Measurements from ENCODE around the gene PCSK4.
"Not testable (repeated sequence)": the region's sequence is repeated elsewhere in the genome, so short reads cannot be mapped to it uniquely, and the experiment has no call there.

PCSK4 gene

DNA sequence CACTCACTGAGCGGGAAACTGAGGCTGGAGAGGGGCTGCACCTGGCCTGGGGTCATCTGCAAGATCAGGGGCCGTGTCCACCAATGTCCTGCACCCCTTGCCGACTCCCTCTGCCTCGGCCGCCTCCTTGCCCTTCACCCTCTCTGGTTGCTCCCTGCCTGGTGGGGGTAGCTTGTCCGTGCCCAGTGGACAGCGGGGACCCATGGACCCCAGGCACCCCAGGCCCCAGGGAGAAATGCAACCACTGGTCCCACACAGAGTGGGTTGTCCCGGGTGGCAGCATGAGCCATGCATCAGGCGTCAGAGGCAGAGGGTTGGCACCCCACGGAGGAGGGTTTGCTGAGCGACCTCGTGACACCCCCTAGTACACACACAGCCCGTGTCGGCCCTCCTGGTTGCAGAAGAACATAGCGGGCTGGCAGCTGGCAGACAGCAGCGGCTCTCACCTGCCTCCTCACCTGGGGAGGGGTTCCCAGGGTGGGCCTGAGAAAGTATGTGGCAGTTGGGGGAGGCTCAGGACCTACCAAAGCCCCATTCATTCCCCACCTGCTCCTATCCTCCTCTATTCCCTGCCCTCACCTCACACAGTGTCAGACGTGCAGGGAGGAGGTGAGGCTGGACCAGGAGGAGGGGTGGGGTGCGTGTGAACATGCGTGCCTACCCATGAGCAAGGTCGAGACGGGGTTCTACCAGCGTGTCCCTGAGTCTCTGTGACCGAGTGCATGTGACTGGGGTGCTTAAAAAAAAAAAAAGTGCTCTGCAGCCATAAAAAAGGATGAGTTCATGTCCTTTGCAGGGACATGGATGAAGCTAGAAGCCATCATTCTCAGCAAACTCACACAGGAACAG is 14.0 kb upstream of the PCSK4 start:
- no peak for DNase-seq

DNA sequence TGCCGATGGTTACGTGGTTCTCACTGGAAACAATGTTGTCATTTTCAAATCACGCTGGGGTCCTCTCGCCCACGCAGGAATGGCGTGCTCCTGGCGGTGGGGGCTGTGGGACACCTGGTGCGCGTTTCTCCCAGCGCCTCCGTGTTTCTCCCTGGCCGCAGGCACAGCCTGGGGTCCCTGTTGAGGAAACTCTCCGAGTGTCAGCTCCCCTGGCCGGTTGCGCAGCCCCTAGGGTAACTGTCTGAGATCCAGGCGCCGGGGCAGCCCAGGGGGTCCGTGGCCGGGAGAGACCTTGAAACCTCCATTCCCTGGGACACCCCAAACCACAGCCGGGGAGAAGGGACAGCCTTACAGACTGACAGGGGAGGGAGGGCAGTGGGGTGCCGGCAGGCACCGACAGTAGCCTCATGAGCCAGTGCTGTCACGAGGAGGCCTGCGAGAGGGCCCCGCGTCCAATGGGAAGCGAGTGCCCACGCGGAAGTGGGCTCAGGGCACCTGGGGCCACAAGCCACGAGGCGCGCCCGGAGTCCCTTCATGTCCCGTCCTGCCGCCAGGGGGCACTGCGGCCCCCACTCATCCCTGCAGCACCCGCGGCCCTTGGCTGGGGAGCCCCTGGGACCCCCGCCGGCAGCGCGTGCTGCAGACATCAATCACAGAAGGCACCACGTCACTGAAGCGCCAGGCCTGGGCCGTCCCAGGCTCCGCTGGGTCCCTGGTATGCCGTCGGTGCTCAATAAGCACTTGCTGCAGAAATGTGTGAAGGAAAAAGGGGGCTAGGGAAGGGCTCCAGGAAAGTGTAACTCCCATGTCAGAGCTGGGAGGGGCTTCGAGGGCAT is 13.2 kb upstream of the PCSK4 start:
- DNase-seq: peak; percentile 62

DNA sequence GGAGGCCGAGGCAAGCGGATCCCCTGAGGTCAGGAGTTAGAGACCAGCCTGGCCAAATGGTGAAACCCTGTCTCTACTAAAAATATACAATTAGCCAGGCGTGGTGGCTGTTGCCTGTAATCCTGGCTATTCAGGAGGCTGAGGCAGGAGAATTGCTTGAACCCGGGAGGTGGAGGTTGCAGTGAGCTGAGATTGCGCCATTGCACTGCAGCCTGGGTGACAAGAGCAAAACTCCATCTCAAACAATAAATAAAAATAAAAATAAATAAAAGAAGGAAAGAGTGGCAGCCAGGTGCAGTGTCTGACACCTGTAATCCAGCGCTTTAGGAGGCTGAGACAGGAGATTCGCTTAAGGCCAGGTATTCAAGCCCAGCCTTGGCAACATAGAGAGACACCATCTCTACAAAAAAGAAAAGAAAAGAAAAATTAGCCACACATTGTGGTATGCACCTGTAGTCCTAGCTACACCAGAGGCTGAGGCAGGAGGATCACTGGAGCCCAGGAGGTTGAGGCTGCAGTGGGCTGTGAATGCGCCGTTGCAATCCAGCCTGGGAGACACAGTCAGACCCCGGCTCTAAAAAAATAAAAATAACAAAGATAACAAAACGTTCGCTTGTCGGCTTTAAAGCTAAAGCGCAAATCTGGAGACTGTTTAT is 12.4 kb upstream of the PCSK4 start:
- DNase-seq: no peak

DNA sequence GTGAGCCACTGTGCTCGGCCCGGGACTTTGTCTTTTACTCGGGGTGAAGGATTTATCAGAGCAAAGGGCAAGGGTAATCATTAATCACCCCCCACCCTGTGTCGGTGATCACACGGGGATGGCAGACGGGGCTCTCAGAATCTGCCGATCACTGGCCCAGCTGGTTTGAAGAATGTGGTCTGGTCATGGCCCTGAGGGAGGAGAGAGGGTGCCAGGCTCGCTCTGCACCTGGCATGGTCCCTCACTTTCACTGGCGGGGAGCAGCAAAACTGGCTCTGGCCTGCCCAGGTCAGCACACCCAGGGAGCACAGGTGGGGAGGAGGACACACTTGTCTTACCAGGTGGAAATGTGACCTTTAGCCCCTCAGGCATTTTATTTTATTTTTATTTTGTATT is 11.0 kb upstream of the PCSK4 start:
- no peak for DNase-seq

DNA sequence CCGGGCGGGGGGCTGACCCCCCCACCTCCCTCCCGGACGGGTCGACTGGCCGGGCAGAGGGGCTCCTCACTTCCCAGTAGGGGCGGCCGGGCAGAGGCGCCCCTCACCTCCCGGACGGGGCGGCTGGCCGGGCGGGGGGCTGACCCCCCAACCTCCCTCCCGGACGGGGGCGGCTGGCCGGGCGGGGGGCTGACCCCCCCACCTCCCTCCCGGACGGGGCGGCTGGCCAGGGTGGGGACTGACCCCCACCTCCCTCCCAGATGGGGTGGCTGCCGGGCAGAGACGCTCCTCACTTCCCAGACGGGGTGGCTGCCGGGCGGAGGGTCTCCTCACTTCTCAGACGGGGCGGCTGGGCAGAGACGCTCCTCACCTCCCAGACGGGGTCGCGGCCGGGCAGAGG is 9.1 kb upstream of the PCSK4 start:
- DNase-seq: not testable (repeated sequence)

DNA sequence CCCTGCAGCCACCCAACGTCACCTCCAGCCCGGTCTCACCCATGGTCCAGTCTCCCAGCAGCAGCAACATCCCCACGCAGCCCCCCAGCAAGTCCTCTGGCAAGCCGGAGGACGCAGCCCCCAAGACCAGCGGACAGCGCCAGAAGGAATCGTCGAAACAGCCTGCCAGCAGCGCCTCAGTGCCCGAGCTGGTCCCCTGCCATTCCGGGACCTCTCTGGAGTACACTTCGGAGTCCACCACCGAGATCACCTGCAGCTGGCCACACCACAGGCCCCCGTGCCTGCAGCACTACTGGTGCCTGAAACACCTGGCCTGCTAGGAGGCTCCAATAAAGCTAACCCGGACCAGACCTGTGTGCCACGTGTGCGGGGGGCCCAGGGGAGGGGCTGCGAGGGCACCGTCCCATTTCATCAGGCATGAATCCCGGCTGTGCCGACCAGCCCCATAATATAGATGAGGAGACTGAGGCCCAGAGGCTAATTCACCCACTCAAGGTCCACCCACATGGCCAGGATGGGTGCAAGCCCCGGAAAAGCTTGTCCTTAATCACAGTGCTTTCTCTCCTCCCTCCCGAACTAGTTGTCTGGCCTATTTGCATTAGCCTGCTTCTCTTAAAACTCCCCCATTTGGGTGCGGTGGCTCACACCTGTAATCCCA is 7.6 kb upstream of the PCSK4 start:
- DNase-seq: no peak

DNA sequence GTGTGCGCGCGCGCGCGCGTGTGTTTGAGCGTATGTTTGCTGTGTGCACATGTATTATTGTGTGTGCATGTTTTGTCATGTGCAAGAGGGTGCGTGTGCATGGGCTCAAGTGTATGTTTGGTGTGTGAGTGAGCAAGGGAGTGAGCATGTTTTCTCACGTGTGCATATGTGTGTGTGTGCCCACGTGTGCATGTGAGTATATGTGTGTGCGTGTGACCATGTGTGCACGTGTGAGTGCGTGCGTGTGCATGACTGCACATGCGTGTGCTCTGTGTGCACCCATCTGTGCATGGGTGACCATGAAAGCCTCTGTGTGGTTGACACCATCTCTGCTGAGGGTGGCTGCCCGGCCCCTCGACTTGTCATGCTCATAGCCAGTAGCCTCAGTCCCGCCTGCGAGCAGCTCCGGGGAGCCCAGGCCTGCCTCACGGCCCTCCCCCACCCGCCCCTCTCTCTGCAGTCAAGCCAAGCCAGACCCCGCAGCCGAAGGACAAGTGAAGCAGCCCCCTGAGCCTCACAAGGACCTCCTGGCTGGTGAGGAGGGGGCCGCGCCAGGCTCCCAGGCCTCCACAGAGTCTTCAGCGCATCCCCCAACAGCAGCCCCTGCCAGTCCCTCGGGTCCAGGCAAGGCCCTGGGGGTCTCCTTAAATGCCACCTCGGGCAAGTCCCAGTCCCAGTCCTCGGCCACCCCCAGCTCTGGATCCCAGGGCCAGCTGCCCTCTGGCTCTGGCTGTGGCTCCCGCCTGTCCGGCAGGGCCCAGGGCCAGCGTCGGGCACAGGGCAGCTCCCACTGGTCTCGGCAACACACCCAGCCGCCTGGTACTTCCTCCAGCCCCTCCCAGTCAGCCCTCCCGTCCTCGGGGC is 6.8 kb upstream of the PCSK4 start:
- no peak for DNase-seq

DNA sequence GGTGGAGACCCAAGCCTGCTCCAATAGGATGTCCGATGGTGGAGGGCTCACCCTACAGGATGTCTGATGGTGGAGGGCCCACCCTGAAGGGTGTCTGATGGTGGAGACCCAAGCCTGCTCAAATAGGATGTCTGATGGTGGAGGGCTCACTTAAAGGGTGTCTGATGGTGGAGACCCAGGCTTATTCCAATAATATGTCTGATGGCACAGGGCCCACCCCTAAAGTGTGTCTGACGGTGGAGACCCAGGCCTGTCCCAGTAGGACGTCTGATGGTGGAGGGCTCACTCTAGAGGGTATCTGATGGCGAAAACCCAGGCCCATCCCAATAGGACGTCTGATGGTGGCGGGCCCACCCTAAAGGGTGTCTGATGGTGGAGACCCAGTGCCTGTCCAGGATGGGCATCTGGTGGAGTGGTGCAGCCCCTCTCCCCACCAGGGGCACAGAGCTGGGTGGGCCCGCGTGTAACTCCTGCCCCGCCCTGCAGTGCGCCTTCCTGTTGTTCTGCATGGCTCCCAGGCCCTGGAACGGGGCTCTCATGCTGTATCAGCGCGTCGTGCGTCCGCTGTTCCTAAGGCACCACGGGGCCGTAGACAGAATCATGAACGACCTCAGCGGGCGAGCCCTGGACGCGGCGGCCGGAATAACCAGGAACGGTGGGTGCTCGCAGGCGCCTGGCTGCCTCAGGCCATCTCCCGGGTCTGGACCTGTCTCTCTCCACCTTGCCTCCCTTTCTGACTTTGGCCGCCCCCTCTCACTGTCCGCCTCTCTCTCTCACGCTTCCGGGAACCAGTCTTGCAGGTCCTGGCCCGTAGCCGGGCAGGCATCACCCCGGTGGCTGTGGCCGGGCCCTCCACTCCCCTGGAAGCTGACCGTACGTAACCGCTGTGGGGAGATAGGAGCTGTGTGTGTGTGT is 5.9 kb upstream of the PCSK4 start:
- DNase-seq: no peak

DNA sequence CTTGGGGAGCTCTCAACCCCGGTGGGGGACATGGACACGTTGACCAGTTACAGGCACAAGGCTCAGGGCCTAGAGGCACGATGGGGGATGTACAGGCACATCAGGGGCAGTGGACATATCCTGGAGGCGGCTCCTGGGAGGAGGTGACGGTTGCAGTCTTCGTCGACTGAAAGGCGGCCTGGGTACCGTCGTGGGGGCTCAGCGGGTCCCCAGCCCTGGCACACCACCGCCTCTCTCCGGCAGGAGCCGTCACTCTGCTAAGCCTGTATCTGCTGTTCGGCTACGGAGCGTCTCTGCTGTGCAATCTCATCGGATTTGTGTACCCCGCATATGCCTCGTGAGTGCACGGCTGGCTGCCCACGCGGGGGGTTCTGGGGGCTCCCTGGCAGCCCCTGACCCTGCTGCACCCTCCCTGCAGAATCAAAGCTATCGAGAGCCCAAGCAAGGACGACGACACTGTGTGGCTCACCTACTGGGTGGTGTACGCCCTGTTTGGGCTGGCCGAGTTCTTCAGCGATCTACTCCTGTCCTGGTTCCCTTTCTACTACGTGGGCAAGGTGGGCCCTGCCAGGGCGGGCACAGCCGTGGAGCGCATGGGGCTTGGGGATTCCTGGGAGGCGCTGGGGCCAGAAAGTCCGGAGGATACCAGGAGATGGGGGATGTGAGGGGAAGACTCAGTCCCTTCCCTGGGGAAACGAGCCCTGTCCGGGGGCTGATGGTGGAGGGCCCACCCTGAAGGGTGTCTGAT is 5.1 kb upstream of the PCSK4 start:
- no peak for DNase-seq

DNA sequence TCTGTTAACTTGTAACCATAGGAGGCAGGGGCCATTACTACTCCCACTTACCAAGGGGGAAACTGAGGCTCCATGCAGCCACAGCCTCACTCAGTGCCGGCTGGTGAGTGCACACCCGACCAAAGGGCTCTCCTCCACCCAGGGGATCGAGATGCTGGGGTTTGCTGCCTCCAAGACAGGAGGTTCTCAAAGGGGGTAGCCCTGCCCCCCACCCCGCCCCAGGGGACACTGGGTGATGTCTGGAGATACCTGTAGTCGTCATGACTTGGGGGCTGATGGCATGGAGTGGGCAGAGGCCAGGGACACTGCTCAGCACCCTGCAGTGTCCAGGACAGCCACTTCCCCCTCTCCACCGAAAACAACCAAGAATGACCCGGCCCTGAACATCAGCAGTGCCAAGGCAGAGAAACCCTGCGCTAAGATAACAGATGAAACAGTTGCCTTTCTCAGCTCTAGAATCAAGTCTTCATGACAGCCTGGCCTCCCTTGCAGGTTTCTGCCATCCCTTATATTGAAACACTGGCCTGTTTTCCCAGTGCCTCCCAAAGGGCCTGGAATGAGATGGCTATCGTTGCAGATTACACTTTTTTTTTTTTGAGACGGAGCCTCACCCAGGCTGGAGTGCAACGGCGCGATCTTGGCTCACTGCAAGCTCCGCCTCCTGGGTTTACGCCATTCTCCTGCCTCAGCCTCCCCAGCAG is 4.1 kb upstream of the PCSK4 start:
- no peak for DNase-seq

DNA sequence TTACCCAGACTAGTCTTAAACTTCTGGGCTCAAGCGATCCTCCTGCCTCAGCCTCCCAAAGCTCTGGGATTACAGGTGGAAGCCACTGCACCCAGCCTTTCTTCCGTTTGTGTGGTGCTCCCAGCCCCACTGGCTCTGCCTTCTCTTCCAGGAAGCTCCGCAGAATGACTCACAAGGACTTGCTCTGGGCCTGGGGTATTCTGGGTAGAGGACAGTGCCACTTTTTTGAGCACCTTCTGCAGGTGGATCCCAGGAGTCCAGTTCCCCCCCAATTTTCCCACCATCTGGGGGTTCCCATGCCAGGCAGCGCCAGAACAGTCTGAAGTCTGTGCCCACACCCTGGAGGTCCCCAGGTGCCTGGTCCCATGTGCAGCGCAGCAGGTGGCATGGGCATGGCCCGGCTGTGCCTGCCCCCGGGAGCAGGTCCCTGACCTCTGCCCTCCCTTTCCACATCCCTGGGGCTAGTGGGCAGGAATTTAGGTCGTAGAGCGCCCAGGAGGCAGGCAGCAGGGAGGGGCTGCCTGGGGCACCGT is 2.4 kb upstream of the PCSK4 start:
- no peak for DNase-seq

DNA sequence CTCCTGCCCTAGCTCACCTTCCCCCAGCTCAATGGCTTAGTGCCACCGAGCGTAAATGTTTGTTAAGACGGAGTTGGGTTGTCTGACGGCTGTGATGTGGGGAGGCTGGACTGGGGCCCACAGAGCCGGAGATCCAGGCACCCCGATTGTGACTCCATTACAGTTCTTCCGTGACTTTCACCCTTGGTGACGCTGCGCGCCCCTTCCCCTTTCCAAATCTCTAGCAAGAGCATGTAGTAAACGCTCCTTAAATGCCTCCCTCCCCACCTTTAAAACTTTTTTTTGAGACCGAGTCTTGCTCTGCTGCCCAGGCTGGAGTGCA is 1.7 kb upstream of the PCSK4 start:
- no peak for DNase-seq

DNA sequence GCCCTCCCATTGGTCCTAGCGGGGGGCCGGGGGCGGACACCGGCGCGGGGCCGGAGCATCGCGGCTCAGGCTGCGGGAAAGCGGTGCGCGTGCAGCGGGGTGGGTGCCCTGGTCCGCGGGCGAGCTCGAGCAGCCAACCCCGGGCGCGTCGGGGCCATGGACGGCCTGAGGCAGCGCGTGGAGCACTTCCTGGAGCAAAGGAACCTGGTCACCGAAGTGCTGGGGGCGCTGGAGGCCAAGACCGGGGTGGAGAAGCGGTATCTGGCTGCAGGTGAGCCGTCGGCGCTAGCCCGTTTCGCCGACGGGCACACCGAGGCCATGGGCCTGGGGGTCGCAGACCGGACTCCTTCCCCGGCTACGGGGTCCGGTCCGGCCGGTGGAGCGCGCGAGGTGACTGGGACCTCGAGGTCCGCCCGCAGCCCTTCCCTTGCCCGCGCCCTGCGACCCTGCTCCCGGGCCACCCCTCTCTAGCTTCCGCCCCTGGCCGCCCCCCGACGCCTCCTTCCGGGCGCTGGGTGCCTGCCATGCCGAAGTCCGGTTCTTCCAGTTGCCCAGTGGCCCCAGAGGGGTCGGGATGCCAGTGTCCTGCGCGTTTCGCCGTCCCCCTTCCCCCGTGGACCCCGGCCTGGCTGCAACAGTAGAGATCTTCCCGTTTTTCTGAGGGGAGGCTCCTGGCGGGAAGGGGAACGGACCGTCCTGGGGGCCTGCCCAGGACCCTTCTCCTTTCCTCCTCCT is 1.1 kb upstream of the PCSK4 start, which contains the start of gene REEP6:
Gene REEP6 (plus strand): TSS at position 68 of the 735 bp plus-strand sequence. CDS start 89 bp downstream, at position 157.
- DNase-seq: no peak

DNA sequence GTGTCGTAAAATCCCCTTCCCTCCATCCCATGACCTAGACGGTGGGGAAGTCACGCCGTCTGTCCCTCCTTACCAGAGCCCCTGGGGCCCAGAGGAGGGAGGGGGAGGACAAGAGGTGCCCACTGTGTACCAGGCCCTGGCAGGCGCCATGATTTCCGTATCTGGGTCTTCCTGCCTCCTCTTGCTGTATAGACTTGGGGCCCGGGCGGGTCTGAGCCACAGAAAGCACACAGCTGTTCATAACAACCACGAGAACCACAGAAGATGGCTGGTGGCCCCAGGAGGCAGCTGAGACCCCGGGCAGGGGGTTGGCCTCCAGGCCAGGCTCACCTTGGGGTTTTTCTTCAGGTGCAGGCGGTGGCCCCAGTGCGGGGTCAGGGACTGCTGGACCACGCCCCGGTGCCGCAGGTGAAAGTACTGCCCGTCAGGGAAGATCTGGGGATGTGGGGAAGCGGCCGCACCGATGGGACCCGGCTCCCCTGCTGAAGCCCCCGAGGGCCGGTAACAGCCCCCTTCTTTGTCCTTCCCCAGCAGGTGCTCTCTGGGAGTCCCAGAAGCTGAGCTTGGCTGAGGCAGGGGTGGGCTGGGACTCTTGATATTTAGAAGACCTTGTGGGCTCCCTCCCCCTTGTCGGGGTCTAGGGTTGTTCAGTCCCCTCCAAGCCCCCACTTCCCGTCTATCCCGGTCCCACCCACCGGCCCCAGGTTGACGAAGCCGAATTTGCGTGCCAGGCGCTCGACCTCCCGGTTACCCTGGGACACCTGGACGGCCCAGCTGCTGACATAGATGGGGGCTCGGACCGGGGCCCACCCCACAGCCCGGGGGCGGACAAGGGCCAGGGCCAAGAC is 463 bp downstream of the PCSK4 start:
- DNase-seq: no peak

DNA sequence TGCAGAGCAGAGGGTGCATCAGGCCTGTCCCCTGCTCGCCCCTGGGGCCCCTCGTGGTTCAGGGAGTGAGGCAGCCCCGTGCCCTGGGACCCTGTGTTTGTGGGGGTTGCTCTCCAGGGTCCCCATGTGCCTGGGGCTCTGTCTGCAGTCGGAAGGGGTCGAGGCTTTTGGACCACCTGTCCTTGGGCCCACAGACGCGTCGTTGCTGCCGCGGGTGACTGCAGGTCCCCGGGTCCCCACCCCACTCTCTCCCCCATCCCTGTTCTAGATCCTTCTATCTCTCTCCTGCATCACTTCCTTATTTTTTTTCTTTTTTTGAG is 1.9 kb downstream of the PCSK4 start:
- no peak for DNase-seq

DNA sequence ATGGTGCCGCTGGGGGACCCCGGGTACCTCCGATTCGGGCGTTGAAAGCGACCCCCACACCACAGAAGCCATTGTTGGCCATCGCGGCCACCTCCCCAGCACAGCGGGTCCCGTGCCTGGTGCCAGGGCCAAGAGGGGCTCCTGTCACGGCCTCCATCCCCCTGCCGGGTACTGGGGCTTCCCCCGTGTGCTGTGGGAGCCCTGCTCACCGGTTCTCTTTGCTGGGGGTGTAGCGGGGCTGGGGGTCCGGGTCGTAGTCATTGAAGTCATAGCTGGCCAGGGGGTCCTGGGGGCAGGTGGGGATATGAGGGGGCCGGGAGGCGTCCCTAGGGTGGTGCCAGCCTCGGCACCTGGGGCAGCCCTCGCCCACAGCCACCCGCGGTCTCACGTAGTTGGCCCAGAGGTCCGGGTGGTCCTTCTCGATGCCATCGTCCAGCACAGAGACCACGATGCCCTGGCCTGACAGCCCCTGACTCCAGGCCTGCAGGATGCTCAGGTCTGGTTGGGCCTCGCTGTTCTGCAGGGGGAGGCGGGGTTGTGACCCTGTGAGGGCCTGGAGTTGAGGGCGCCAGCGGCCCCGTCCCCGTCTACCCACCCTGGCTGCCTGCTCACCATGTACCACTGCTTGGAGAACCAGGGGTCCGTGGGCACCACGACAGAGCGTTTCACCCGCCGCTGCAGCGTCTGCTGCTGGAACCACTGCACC is 2.4 kb downstream of the PCSK4 start:
- DNase-seq: no peak
